ENCODE results near the gene NOD1.

- no peak for TF ChIP-seq CREB5 (CRISPR knock-in tag; IDR thresholded peaks at IDR 0.05; ENCODE audit: low read depth)
- no peak for TF ChIP-seq POU6F1 (CRISPR knock-in tag; IDR thresholded peaks at IDR 0.05; ENCODE audit: borderline replicate concordance, low read depth)
- TF ChIP-seq ZNF8 (CRISPR knock-in tag; IDR thresholded peaks at IDR 0.05): no peak
- TF ChIP-seq PATZ1 (CRISPR knock-in tag; IDR thresholded peaks at IDR 0.05; ENCODE audit: borderline replicate concordance): no peak; the same call in 1 of the 2 replicates
- TF ChIP-seq ZNF565 (CRISPR knock-in tag; conservative IDR thresholded peaks at IDR 0.05; ENCODE audit: low read depth): no peak
- peak; percentile 40; the same call in 1 of the 2 replicates for TF ChIP-seq ZFP3 (CRISPR knock-in tag; IDR thresholded peaks at IDR 0.05)
- TF ChIP-seq CSRNP3 (CRISPR knock-in tag; IDR thresholded peaks at IDR 0.05): no peak
- no peak for TF ChIP-seq GLIS3 (CRISPR knock-in tag; IDR thresholded peaks at IDR 0.05)
- no peak for TF ChIP-seq ZC3H10 (CRISPR knock-in tag; IDR thresholded peaks at IDR 0.05)
- no peak for TF ChIP-seq ESRRG (CRISPR knock-in tag; IDR thresholded peaks at IDR 0.05)
- TF ChIP-seq PPARA (CRISPR knock-in tag; IDR thresholded peaks at IDR 0.05; ENCODE audit: borderline replicate concordance): no peak
- no peak for TF ChIP-seq ZFP30 (CRISPR knock-in tag; IDR thresholded peaks at IDR 0.05)
- no peak for TF ChIP-seq RARB (CRISPR knock-in tag; IDR thresholded peaks at IDR 0.05)
Observed at GRCh38 chr7:30459591-30460245, 18.9 kb downstream of the NOD1 start.
